ENCODE data around the gene GBX2. TPM values are rescaled to one million over a fixed set of nuclear protein-coding genes. Genes with fewer than 3 reads are reported as not detected.
"Not testable (repeated sequence)": the region's sequence is repeated elsewhere in the genome, so short reads cannot be mapped to it uniquely, and the experiment has no call there.

Gene GBX2
- polyA plus RNA-seq, 12 donors: 0.09 to 0.25 (median 0.15) TPM; not detected in 9

DNA sequence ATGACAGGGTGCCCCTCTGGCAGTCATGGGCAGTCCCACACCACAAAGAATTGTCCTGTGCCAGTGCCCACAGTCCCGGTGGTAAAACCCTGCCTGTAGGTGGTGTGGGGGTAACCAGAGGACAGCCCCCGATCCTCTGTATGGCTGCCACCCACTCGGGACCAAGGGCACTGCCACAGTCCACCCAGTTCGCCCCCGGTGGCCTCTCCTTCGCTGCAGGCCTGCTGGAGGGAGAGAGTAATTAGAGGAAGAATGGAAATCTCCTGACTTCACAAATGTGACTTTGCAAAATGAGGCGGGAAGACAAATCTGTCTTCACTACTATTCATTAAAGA, 11.4 kb downstream of the GBX2 start:
- DNase-seq: no peak

DNA sequence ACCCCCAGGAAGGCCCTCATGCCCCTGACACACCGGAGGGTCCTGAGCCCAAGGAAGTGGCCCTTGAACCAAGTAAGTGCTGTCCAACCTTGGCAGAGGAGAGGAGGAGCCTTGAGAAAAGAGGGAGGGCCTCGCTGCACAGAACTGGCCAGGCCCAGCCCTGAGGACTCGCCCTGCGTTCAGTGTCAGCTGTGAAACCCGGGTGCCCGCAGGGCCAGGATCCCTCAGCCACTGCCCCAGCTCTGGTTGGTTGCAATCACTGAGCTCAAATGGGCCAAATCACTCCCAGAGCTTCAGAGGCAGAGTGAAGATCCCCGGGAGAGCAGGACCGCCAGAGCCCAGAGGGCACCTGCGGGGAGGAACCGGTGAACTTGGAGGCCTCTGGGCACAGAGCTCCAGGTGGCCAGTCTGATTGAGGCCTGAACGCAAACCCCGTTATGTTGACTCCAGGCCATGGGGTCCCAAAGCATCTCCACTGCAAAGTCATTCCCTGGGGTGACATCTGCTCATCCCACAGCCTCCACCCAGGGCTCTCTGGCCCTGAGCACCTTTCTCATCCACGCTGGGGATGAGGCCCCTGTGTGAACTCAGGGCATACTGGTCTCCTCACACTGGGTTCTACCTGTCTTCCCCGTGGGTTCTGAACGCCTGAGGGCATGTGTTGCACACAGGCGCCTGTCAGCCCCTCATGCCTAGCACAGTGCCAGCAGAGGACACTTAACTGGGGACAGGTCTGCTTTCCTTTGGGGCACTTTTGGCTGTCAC, 11.9 kb downstream of the GBX2 start:
- no peak for DNase-seq

GRCh38 chr2:236155406-236155805, 12.8 kb downstream of the GBX2 start:
- no peak for DNase-seq

GRCh38 chr2:236146436-236146835, 21.8 kb downstream of the GBX2 start:
- no peak for DNase-seq

GRCh38 chr2:236143811-236144210, 24.4 kb downstream of the GBX2 start:
- DNase-seq: no peak

- not testable (repeated sequence) for DNase-seq
These were observed 26.6 kb downstream of the GBX2 start for GRCh38 chr2:236141616-236142015.

- DNase-seq: no peak
These were observed 31.1 kb downstream of the GBX2 start for GRCh38 chr2:236137066-236137465.

- DNase-seq: no peak
These were observed 31.6 kb downstream of the GBX2 start for GRCh38 chr2:236136538-236136937.

DNA sequence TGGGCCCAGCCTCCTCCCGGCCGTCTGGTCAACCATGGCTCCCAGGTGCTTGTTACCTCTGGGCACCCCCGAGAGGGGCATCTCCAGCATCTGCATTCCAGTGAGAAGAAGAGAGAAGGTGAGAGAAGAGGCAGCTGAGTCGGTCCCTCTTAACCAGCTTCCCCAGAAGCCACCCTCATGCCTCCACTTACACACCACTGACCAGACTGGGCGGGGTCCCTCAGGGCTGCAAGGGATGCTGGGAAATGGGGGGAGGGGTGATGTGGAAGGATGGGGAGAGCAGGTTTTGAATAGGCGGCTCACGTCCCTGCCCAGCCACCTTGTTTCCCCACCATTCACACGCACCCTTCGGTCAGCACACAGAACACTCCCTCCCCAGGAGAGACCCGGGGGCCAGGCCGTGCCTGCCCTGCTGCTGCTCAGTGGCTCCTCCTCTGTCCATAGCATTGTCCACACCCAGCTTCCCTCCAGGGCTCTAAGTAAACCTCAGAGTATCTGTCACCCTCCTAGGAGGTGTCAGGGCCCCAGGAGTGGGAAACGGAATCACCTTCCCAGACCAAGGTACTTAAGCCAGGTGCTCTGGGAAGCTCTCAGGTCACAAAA, 34.7 kb downstream of the GBX2 start:
- DNase-seq: no peak

DNA sequence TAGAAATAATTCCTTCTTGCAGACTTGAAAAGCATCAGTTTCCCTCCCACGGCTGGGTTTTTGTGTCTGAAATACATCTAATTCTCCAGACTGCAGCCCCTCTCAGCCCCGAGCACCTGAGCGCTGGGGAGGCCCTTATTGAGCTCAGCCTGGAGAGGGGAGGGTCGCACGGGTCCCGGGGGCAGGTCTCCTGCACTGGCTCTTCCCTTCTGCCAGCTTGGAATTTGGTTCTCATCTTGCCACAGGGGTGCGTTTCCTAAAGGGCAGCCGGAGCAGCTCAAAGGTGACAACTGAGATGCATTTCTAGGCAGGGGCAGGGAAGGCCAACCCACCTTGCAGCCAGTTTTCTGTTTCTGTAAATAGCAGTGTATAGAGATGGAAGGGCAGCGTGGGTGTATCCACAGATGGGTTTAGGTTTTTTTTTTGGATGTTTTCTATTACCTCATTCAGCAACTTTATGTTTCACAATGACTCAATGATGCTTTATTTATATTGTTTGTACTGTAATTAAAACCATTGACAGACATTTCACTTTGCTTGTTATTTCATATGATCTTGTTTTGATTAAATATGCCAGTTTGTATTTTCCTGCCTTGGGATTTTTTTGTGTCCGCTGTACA, 37.0 kb downstream of the GBX2 start:
- no peak for DNase-seq

- DNase-seq: no peak
These were observed 37.7 kb downstream of the GBX2 start for GRCh38 chr2:236130349-236130998.

DNA sequence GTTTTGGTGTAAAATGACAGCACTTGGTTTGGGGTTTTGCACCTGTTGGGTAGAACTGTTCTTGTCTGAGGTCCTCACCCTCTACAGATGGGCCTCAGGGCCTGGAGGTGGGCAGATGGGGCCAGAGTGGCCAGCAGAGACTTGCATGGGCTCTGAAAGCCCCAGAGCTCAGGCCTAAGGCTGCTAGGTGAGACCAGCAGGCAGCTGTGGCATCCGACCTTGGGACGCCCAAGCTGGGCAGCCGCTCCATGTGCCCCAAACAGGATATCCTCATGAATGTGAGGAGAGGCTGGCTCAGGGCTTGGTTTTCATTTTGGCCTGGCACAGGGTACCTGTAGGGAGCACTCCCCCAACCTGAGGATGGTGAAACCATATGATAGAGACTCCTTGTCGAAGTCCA, 38.3 kb downstream of the GBX2 start:
- no peak for DNase-seq

GRCh38 chr2:236128321-236128720, 39.9 kb downstream of the GBX2 start:
- no peak for DNase-seq

DNA sequence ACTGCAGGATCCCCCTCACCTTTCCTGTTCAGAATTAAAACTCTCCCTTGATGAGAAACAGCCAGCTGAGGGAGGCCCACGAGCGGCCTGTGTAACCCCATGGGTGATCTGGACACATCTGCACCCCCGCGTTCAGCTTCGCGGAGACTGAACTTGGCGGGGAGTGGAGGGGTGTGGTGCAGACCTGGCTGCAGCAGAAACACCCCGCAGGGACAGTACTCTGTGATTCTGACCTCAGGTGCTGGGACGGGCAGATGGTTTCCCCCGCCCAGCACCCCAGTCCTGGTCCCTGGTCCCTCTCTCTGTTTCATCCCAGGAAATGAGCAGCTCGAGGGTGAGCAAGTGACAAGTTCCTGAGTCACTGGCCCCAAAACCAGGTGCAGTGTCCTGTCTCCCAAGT, 41.2 kb downstream of the GBX2 start:
- no peak for DNase-seq

- DNase-seq: no peak
These were observed 42.6 kb downstream of the GBX2 start for GRCh38 chr2:236125541-236125940.

DNA sequence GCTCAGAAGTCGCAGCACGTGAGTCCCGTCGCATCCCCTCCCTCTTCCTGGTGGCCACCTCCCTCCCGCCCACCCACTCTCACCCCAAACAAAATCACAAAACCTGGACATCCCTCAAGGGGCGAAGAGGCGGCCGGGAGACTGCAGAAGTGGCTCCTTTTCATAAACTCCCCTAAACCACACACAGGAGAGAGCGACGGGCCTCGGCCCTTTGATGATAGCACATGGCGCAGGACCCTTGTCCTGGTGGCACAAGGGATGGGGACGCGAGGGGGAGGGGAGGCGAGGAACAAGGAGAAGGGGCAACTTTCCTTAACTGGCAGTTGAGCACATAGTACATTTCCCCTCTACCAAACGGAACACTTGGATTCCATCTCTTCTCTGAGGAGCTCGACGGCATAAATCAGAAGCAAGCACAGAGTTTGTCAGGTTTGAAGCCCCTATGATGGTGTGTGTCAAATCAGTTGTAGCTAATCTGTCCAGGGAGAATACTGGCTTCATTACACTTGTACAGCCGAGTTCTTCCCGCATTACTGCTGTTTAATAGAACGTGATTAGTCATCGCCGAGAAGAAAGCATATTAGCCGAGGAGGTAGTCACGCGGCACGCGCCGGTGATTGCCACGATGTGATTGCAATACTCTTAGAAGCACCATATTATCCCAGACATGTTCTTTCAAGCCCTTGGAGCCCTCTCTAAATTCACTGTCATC, 43.8 kb downstream of the GBX2 start:
- no peak for DNase-seq

- no peak for DNase-seq
These were observed 44.5 kb downstream of the GBX2 start for GRCh38 chr2:236123716-236124115.

- DNase-seq: no peak
These were observed 46.0 kb downstream of the GBX2 start for GRCh38 chr2:236122236-236122635.

DNA sequence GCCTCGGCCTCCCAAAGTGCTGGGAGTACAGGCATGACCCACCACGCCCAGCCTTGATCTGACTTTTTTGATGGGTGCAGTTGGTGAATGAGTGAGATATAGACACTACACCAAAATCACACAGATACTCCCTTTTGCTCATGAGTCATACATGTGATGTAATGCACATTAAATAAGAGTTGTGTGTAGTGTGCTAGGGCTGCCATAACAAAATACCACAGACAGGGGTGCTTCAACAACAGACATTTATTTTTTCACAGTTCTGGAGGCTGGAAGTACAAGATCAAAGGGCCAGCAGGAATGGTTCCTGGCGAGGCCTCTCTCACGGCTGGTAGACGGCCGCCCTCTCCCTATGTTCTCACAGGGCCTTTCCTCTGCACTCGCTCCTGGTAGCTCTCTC, 46.6 kb downstream of the GBX2 start:
- no peak for DNase-seq

DNA sequence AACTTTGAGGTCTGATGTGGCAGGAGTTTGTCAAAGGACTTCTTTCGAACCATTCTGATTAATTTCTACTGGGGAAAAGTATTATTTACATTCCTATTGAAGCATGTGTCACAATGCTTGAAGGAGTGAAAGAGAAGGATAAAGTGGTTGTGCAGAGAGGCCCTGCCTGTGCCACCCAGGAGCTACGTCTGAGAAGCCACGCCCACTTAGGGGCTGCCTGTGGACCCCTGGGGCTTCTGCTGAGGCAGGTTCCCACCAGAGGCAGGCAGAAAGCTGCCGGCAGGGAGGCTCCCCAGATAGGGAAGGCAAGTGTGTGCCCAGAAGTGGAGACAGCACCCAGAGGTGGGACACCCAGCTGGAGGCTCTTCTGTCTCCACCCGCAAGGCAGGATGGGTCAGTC, 47.4 kb downstream of the GBX2 start:
- no peak for DNase-seq

- no peak for DNase-seq
These were observed 48.0 kb downstream of the GBX2 start for GRCh38 chr2:236120141-236120601.

DNA sequence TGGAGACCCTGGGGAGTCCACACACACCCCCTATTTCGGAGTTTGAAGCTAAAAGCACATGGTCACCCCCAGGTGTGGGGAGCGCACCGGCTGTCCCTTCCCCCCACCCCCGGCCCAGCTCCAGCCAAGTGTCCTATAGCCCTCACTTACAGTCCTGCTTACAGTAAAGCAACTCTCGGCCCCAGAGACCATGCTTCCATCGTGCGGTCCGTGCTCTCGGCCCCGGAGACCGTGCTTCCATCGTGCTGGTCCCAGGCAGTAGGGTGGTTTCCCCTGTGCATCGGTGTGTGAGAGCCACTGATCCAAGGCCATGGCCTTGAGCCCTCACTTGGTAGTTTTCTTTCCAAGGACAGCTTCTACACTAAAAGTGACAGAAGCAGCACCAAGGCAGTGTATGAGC, 48.7 kb downstream of the GBX2 start:
- DNase-seq: no peak
